Upper lobe of left lung (tissue), 4 donors: Measurements from ENCODE around the gene CAMK1D.

ENCODE experiments used
- CTCF ChIP-seq, 6 experiments: fragments of 450-650 bp in 4 of 6; fragments of 200-600 bp in 2 of 6; sonication (generic) in 2 of 6; IDR thresholded peaks; one replicate each; pipeline ENCODE4 v1.5.1; 2016 to 2019; ENCODE audit warnings: antibody characterized with exemption in 6 of 6
- POLR2A ChIP-seq, 4 donors: fragments of 450-650 bp; IDR thresholded peaks; one replicate each; pipeline ENCODE4 v1.5.1; 2016 to 2017; ENCODE audit warnings: antibody characterized with exemption in 4 of 4, mild to moderate bottlenecking in 2 of 4

GRCh38 chr10:12513775-12514673, 164.7 kb downstream of the CAMK1D start:
- TF ChIP-seq CTCF (IDR thresholded peaks at IDR 0.05), result no peak
- no peak for TF ChIP-seq POLR2A (IDR thresholded peaks at IDR 0.05)
